Bronchial epithelial cell (primary cell): ENCODE measurements around the gene NRP1. TPM values are rescaled to one million over a fixed set of nuclear protein-coding genes. Genes with fewer than 3 reads are reported as not detected.

ENCODE experiments used
- DNase-seq: peaks from one replicate; pipeline ENCODE4 v3.0.0-alpha.2; 2010; ENCODE audit warnings: low read depth
- FAIRE-seq: peaks from 2 replicates; lab custom pipeline; 2011; peaks lifted over from hg19 to GRCh38; lab: Jason Lieb, UNC
- H3K27me3 ChIP-seq: 2 replicates; pipeline ENCODE4 v1.5.1; 2011; ENCODE audit warnings: low read length; ENCODE audit not compliant: control insufficient read depth, insufficient read depth
- H3K36me3 ChIP-seq: 2 replicates; pipeline ENCODE4 v1.5.1; 2011; ENCODE audit warnings: low read length; ENCODE audit not compliant: control insufficient read depth, insufficient read depth
- H3K4me3 ChIP-seq: 2 replicates; pipeline ENCODE4 v1.5.1; 2011; ENCODE audit warnings: mild to moderate bottlenecking, low read depth, low read length, control low read depth
- total RNA-seq: library from RNA; depleted of rRNA; stranded (reverse); fragments of >200 nt; gene quantifications from 2 replicates; pipeline ENCODE4 v1.2.1, GENCODE V29; 2014
- TF ChIP-seq, protein P1 (sequence below): IDR thresholded peaks from 2 replicates; pipeline ENCODE4 v1.5.1; 2011; ENCODE audit warnings: mild to moderate bottlenecking, moderate library complexity, low read length, control low read depth, inconsistent platforms; ENCODE audit not compliant: insufficient read depth, severe bottlenecking

NRP1 gene
- total RNA-seq, 1 donor from 2014 or later: 21.6 TPM

DNA sequence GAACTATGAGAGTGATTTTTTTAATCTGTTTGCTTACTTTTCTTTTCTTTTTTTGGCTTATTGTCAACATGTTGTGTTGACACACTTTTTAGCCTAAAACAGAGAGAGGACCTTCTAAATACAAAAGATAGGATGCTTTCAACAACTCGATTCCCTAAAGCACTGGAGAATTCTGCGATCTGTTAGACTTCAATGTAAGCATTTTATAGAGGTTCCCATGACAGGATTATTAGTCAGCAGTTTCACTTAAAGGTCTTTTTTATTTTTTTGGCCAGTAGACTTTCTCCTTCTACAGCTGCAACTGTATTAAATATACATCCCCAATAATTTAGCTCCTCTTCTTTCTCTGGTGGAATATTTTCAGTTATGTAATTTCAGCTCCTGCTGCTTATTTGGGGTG is 12.7 kb upstream of the NRP1 start:
- no peaks in the 10 kb centered on the region for H3K27me3 ChIP-seq
- H3K4me3 ChIP-seq: no peak overlapping the region
- TF ChIP-seq, protein P1, sequence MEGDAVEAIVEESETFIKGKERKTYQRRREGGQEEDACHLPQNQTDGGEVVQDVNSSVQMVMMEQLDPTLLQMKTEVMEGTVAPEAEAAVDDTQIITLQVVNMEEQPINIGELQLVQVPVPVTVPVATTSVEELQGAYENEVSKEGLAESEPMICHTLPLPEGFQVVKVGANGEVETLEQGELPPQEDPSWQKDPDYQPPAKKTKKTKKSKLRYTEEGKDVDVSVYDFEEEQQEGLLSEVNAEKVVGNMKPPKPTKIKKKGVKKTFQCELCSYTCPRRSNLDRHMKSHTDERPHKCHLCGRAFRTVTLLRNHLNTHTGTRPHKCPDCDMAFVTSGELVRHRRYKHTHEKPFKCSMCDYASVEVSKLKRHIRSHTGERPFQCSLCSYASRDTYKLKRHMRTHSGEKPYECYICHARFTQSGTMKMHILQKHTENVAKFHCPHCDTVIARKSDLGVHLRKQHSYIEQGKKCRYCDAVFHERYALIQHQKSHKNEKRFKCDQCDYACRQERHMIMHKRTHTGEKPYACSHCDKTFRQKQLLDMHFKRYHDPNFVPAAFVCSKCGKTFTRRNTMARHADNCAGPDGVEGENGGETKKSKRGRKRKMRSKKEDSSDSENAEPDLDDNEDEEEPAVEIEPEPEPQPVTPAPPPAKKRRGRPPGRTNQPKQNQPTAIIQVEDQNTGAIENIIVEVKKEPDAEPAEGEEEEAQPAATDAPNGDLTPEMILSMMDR: no peak
- DNase-seq: peak; percentile 69
- no peak for FAIRE-seq
- H3K36me3 ChIP-seq: no peaks in the 10 kb centered on the region

DNA sequence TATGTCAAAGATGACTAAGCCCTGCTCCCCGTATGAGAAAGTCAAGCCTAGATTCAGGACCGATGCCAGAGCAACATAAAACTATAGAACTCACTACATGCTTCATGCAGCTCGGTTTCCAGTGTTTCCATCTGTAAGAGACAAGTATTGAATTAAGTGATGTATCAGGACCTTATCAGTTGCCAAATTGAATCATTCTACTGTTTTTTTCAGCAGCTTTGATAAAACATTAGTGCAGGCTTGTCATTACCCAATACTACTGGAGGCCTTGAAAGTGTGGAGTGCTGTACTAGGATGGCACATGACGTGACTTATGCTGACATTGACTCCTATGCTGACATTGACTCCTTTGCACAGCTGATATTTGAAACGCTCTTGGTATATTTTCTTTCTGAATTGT is 10.8 kb upstream of the NRP1 start:
- DNase-seq: no peak
- peak; percentile 40 for FAIRE-seq
- no peaks in the 10 kb centered on the region for H3K36me3 ChIP-seq
- no peaks in the 10 kb centered on the region for H3K27me3 ChIP-seq
- TF ChIP-seq, protein P1: no peak
- no peak overlapping the region for H3K4me3 ChIP-seq

DNA sequence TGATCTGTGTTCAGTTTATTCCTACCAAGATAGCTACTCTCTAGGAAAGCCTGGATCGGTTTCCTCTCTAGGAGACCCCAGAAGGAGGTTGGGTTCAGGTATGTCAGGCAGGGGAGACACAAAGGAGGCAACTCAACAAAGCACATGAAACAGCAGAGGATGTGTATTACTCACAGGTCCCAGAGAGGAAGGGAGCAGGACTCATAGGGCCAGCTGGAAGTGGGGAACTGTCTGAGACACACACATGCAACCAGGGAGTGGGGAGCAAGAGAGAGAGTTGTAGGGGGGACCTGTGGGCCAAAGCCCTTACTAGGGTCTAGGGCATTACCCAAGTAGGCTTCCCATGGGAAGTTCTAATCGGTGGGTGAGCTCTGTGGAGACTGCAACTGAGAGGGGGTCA is 10.2 kb upstream of the NRP1 start:
- DNase-seq: no peak
- FAIRE-seq: no peak
- Histone ChIP-seq H3K36me3 (no peaks in the 10 kb centered on the region), H3K27me3 (no peaks in the 10 kb centered on the region), H3K4me3 (no peak overlapping the region)
- TF ChIP-seq, protein P1: no peak

DNA sequence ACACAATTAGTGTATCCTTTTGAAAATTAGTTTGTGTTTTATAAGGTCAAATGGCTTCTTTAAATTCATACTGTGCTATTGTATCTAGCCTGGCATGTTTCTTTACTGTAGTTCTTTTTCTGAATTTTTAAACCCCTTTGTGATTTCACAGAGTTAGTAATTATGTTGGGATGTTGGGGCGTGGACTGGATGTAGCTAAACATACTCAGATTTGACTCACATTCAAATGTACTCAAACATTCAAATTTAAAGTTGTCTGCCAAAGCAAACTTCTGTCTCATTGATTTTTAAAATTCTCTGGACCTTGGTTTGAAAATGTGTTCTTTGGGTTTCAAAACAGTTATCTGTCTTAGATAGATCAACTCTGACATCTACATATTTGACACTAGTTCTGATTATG is 7.2 kb upstream of the NRP1 start:
- TF ChIP-seq, protein P1: no peak
- FAIRE-seq (no peak), DNase-seq (peak; percentile 70)
- no peak overlapping the region for H3K4me3 ChIP-seq
- no peaks in the 10 kb centered on the region for H3K36me3 ChIP-seq
- no peaks in the 10 kb centered on the region for H3K27me3 ChIP-seq

DNA sequence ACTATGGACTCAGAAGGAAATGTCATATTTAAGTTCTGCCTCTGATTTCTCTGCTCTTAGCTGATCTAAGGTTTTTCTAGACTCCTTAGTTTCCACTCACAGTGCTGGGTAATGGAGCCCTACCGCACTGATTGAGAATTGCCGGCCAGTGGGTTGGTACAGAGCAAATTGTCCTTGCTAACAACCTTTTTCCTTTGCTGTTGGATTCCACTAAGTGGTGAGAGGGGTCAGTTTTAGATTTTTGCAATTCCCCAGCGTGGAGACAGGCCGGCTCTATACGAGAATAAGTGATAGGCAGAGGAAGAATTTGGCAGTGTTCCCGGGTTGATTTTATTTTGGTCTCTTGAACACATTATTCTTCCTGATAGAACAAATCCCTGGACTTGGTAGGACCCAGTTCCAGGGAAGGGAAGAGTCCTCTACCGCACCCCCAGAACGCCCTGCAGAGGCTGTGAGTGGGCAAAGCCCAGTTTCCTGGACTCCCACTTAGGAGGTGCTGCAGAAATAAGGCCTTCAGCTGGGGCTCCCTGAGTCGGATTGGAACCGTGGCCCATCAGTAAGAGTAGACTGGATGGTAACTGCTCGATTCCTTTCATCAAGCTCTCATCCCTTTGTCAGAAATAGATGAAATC is 3.0 kb upstream of the NRP1 start:
- no peaks in the 10 kb centered on the region for H3K36me3 ChIP-seq
- no peaks in the 10 kb centered on the region for H3K27me3 ChIP-seq
- no peak for FAIRE-seq
- DNase-seq: no peak
- H3K4me3 ChIP-seq: peak overlapping the region; percentile 80
- TF ChIP-seq, protein P1: no peak
